ENCODE results near the gene OPN1MW2.
"Not testable (repeated sequence)": the region's sequence is repeated elsewhere in the genome, so short reads cannot be mapped to it uniquely, and the experiment has no call there.

OPN1MW2 gene

DNA sequence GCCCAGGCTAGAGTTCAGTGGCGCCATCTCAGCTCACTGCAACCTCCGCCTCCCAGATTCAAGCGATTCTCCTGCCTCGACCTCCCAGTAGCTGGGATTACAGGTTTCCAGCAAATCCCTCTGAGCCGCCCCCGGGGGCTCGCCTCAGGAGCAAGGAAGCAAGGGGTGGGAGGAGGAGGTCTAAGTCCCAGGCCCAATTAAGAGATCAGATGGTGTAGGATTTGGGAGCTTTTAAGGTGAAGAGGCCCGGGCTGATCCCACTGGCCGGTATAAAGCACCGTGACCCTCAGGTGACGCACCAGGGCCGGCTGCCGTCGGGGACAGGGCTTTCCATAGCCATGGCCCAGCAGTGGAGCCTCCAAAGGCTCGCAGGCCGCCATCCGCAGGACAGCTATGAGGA is 37.7 kb downstream of the OPN1MW2 start, which contains the start of gene OPN1MW3:
Gene OPN1MW3 (plus strand): TSS at position 301 of the 400 bp plus-strand sequence. CDS start 38 bp downstream, at position 339.
- in situ Hi-C loops (cut with HindIII; ENCODE audit: low pct_ligation_motif_present, low pct_unique_long_range_greater_than_20kb, low sequenced_read_pairs); DNase-seq: not testable (repeated sequence)

DNA sequence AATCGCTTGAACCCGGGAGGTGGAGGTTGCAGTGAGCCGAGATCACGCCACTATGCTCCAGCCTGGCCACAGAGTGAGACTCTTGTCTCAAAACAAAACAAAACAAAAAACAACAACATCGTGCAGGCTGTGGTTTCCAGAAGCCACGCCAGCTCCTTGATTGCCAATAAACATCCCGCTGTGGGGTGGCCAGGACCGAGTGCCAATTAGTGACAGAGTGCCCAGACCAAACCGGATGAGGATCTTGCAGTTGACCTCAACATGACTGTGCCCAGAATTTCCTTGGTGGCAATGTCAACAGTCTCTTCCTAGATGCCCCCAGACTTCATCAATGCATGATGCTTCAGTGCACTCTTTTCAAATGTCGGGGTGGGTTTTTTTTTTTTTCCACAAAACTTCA is 39.2 kb downstream of the OPN1MW2 start:
- in situ Hi-C loops (cut with HindIII; ENCODE audit: low pct_ligation_motif_present, low pct_unique_long_range_greater_than_20kb, low sequenced_read_pairs); DNase-seq: not testable (repeated sequence)

DNA sequence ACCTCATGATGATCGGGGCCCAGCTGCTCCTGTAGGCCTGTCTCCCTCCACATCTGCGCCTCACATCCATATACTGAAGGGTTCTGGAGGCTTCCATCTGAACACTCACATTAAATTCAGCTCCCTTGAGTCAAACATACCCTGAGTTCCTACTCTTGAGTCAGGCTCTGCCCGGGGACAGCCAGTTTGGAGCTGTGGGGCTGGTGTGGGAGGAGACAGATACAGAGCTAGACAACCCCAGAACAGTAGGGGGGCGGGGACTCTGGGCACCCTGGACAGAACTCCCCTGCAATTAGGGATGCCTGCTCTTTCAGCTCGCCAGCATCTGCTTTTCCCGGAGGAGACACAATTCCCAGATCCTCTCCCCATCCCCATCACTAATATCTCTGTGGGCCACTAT is 43.5 kb downstream of the OPN1MW2 start:
- in situ Hi-C loops (cut with HindIII; ENCODE audit: low pct_ligation_motif_present, low pct_unique_long_range_greater_than_20kb, low sequenced_read_pairs); DNase-seq: not testable (repeated sequence)

DNA sequence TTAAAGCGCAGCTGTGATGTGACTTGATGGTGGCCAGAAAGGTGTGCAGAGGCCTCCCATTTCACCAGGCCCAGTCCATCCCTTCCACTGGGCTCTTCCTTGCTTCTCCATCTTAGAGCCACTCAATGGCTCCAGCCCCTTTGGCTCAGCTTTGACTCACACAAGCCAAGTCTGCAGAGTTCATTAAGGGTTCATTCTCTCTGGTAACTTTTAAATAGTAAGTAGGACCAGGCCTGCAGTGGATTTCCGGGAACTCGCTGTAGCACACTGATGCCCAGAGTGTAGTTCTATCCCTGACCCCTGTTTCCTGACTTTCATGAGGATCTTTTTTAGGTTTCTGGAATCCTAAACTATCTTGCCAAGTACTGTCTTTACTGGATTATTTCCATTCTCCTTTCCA is 49.7 kb downstream of the OPN1MW2 start:
- in situ Hi-C loops (cut with HindIII; ENCODE audit: low pct_ligation_motif_present, low pct_unique_long_range_greater_than_20kb, low sequenced_read_pairs); DNase-seq: not testable (repeated sequence)
